Skin epidermis (tissue), 12 donors: Measurements from ENCODE around the gene TBC1D22A.
A peak's percentile ranks its signal among the peaks of the same experiment; 100 is the strongest.

Experiments
- H3K27ac ChIP-seq, 21 experiments: fragments of 200-600 bp; sonication (generic) in 11 of 21; one replicate each; pipeline ENCODE4 v1.5.0; 2020; ENCODE audit warnings: mild to moderate bottlenecking in 3 of 21, inconsistent platforms in 2 of 21, moderate library complexity in 2 of 21
- H3K4me3 ChIP-seq, 7 experiments: fragments of 200-600 bp; sonication (generic) in 2 of 7; one replicate each; pipeline ENCODE4 v1.5.0; 2020; ENCODE audit warnings: inconsistent platforms in 2 of 7, mild to moderate bottlenecking in 2 of 7, moderate library complexity in 1 of 7

The TBC1D22A gene

DNA sequence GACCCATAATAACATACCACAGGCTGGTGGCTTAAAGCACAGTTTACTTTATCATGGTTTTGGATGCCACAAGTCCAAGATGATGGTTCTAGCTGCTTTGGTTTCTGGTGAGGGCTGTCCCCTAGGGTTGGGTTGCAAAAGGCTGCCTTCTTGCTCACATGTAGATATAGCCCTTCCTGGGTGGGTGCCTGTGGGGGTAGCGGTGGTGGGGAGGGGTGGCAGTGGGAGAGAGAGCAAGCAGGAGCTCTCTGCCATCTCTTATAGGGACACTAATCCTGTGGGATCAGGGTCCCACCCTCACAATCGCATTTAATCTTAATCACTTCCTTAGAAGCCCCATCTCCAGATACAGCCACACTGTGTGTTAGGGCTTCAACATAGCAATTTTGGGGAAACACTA, 245.0 kb downstream of the TBC1D22A start:
- H3K4me3 ChIP-seq: no peak overlapping the region
- H3K27ac ChIP-seq: no peak overlapping the region

DNA sequence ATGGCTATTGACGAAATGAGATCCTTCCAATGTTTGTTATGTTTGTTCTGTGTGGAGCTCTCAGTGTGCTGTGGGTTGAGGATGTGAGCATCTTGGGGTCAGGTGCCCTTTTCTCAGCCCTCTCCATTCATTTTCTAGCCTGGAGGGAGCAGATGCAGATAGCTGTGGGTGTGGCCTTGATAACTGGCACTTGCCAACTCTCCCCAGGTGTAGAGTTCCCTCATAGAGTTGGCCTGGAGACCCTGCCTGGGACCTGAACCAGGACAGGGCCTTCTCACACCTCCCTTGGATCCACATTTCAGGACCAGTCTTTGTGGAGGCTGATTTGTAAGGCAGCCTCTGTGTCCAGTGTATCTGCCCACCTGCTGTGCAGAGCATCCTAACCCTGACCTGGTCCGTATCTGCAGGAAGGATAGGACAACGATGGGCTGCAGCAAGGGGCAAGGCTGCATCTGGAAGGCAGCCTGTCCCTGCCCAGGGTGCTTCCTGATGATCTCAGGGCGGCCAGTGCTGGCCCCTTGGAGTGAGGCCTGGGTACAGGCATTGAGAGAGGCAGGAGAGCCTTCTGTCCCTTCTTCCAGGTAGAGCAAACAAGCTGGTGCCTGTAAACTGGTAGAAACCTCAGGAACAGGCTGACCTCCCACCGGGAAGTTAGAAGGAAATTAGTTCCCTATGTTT, 245.9 kb downstream of the TBC1D22A start:
- no peak overlapping the region for H3K27ac ChIP-seq
- H3K4me3 ChIP-seq: no peak overlapping the region

- H3K27ac ChIP-seq: no peak overlapping the region
- H3K4me3 ChIP-seq: no peak overlapping the region
Observed at GRCh38 chr22:47009304-47010101, 247.1 kb downstream of the TBC1D22A start.

DNA sequence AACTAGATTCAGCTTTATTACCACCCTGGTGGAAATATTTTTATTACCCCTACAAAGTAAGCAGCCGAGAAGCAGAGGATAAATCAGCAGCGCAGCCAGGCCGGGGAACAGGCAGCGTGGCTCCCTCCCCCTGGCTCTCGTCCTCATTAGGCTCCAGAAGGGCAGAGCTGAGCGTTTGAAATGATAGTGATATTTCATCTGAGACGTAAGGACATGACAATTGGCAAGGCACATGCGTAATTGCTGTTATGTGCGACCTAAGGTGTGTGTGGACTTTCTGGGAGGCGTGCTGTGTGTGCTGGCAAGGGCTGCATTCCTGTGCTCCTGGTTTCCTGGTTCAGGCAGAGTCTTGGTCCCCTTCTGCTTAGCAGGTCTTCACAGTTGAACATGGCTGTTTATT, 247.8 kb downstream of the TBC1D22A start:
- Histone ChIP-seq H3K4me3 (no peak overlapping the region), H3K27ac (no peak overlapping the region)

DNA sequence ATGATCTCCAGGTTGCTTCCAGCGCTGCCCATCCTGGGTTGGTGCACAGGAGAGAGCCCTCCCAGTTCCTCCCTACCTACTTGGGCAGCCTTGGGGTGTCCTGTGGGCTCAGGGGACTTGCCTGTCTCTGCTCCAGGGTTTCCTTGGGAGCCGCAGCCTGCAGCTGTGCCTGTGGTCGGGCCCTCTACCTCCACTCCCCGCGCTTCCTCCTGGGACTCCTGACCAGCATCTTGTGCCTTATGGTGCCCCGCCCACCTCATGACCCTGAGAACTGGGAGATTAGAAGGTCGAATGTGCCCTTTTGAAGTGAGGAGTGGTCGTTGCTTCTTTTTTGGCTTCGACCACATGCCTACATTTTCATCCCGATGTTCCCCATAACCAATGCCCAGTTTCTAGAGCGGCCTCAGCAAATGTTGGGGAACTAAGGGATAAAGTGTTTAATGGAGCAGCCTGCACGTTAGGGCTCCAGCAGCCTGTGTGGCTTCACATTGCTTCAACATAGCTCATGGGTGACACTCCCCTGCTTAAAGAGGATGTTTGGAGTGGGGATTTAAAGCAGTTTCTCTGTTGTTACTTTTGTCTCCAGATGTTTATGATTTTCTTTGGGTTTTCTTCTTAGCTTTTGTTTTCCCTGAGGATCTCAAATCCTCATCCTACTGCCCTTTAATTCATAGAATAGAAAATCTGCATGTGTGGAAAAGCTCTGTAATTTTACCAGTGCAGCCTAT, 248.8 kb downstream of the TBC1D22A start:
- H3K4me3 ChIP-seq: no peak overlapping the region

GRCh38 chr22:47011859-47012258, 249.4 kb downstream of the TBC1D22A start:
- H3K27ac ChIP-seq: no peak overlapping the region
- H3K4me3 ChIP-seq: no peak overlapping the region

More for the DNA sequence above, 248.8 kb downstream of the TBC1D22A start:
- no peak overlapping the region for H3K27ac ChIP-seq

DNA sequence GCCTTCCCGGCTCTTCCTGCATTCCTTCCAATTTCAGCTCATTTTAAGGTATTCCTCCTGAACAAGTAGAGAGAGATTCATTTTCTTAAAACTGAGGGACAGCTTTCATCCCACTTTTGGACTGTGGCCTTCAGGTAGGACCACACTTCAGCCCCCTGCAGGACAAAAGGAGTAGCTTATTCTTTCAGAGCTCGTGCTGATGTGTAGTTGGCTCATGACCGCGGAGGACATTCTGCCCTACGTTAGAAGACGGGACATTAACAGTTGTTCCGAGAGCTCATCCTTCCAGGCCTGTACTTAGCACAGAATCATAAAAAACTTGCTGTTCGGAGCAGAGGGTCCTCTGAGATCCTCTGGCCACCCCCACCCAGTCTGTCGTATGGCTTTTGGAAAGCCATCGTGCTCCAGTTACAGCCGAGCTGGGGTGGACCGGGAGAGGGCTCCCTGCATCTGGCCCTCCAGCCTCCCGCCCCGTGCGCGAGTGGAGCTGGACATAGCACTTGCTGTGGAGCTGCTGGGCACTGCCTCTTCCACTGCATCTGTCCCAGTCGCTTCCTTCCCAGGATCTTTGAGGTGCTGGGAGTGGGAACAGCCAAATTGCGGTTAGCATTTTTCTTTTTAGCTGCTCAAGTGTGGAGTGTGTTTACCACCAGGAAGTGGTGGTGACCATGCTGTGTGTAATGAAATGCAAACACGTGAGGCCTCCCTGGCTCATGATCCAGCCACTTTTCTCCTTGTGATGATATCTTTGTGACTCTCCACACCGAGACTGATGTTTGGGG, 250.3 kb downstream of the TBC1D22A start:
- Histone ChIP-seq H3K4me3 (no peak overlapping the region), H3K27ac (no peak overlapping the region)

GRCh38 chr22:47013861-47014635, 251.6 kb downstream of the TBC1D22A start:
- no peak overlapping the region for H3K27ac ChIP-seq
- H3K4me3 ChIP-seq: no peak overlapping the region

- H3K27ac ChIP-seq: no peak overlapping the region
Observed at GRCh38 chr22:47014636-47015345, 252.3 kb downstream of the TBC1D22A start.

DNA sequence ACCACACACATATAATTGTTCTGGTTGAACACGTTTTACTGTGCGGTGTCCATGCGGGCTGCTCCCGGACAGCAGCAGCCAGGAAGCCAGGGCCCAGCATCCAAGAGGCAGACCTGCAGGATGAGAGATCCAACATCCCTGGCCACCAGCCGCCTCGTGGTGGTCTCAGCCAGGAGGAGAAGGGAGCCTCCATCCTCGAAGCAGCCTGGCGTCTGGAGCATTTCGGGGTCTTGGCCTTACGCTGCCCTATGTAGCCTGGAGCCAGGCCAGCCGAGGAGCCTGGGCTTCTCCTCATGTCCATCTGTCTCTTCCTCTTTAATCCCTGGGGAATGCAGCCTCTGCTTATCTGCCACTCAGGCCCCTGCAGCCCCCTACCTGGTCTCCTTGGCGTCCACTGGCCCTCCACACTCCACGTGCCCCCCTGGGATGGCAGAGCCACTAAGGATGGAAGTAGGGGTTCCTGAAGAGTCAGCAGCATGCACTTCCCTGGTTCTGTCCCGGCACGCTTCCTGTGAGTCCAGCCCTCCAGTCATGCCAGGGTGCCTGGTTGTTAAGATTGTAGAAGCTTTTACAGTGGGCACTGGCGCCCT, 253.2 kb downstream of the TBC1D22A start:
- Histone ChIP-seq H3K27ac (no peak overlapping the region), H3K4me3 (no peak overlapping the region)

More at GRCh38 chr22:47014636-47015345, 252.3 kb downstream of the TBC1D22A start:
- H3K4me3 ChIP-seq: no peak overlapping the region

DNA sequence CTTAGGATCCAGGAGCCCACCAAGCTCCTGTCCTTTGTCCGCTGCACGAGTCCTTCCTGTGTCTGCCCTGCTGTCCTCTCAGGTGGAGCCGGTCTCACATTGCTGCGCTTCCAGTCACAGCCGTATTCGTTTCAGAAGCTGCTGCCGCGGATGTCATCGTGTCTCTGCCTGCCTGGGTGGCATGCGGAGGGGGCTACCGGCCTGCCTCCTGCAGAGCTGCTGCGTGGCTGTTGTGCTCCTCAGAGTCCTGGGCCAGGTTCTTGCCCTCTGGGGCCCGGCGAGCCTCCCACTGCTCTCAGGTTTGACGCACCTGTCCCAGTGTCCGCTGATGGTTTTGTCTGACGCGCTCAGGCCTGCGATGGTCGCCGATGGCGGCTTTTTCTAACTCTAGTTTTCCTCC, 254.2 kb downstream of the TBC1D22A start:
- no peak overlapping the region for H3K4me3 ChIP-seq
- H3K27ac ChIP-seq: no peak overlapping the region

GRCh38 chr22:47017245-47017644, 254.8 kb downstream of the TBC1D22A start:
- Histone ChIP-seq H3K4me3 (no peak overlapping the region), H3K27ac (no peak overlapping the region)

- no peak overlapping the region for H3K4me3 ChIP-seq
- no peak overlapping the region for H3K27ac ChIP-seq
Observed at GRCh38 chr22:47018010-47018910, 255.8 kb downstream of the TBC1D22A start.

DNA sequence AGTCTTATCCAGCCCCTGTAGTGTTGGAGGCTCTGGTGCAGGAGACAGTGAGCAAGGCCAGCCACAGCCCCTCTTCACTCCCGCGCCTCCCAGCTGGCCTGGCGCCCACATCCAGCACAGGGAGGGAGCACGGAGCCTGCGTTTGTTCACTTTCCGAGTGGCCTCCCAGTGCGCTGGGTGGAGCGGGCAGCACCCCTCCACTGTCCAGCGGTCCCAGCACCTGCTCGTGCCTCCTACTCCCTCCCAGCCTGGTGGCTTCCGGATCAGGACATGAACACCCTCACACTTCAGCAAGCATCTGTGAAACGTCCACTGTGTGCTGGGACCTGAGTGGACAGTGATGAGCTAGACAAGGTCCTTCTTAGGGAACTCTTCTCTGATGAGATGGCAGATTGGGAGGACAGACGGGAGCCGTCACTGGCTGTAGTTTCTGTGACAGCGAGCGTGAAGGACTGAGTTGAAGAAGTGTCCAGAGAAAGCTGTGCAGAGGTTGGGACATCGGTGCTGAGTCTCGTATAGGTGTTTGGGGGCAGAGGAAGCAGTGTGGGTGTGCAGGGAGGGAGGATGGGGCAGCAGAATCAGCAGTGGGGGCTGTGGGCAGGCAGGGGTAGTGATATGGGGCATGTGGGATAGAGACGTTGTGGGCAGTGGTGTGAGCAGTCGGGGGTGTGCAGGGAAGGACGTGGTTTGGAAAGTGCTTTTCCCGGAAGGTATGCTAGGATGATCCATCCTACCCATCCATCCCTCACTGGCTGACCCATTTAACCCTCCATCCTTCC, 256.8 kb downstream of the TBC1D22A start:
- Histone ChIP-seq H3K27ac (no peak overlapping the region), H3K4me3 (no peak overlapping the region)

- Histone ChIP-seq H3K4me3 (no peak overlapping the region), H3K27ac (no peak overlapping the region)
Observed at GRCh38 chr22:47020166-47020565, 257.7 kb downstream of the TBC1D22A start.

GRCh38 chr22:47021371-47022074, 259.1 kb downstream of the TBC1D22A start:
- Histone ChIP-seq H3K4me3 (no peak overlapping the region), H3K27ac (peak overlapping the region in 2 of 21 experiments; percentile 11 to 17)
